Activated CD8-positive, alpha-beta T cell treated with anti-CD3 and anti-CD28 coated beads for 36 hours (primary cell): Measurements from ENCODE around the gene ARHGEF40. TPM values are rescaled to one million over a fixed set of nuclear protein-coding genes. Genes with fewer than 3 reads are reported as not detected.

Experiments
- ATAC-seq: fragments of 200-7000 bp; cut with Tn5 transposase; one replicate; pipeline ENCODE4 v1.10.0; 2021; ENCODE audit warnings: mild to moderate bottlenecking, moderate library complexity
- CTCF ChIA-PET: fragments of 350-600 bp; sonication (Branson Sonifier 250); formaldehyde crosslinking; loops from one replicate; lab custom pipeline; 2021; ENCODE audit warnings: antibody characterized with exemption; lab: Charles Lee
- POLR2A ChIA-PET: fragments of 350-600 bp; sonication (Branson Sonifier 250); formaldehyde crosslinking; loops from one replicate; lab custom pipeline; 2021; ENCODE audit warnings: antibody characterized with exemption; lab: Charles Lee
- DNase-seq: peaks from one replicate; pipeline ENCODE4 v3.0.0-alpha.2; 2020
- H3K27ac Mint-ChIP-seq: one replicate; pipeline ENCODE4 v1.8.0; 2021; ENCODE audit warnings: mild to moderate bottlenecking, mixed read lengths
- H3K27me3 Mint-ChIP-seq: one replicate; pipeline ENCODE4 v1.8.0; 2021; ENCODE audit warnings: mixed read lengths
- H3K36me3 Mint-ChIP-seq: one replicate; pipeline ENCODE4 v1.8.0; 2021; ENCODE audit warnings: low read depth, mixed read lengths
- H3K4me1 Mint-ChIP-seq: one replicate; pipeline ENCODE4 v1.8.0; 2021; ENCODE audit warnings: low read depth, mixed read lengths
- H3K4me3 Mint-ChIP-seq: one replicate; pipeline ENCODE4 v1.8.0; 2021; ENCODE audit warnings: mild to moderate bottlenecking, moderate library complexity, mixed read lengths
- H3K9me3 Mint-ChIP-seq: one replicate; pipeline ENCODE4 v1.8.0; 2021; ENCODE audit warnings: mixed read lengths
- intact Hi-C: fragments of 100-400 bp; cut with micrococcal nuclease; formaldehyde crosslinking; loops from one replicate; pipeline ENCODE4 v1.10.0; 2022
- microRNA-seq: library from miRNA; unstranded; fragments of <30 nt; microRNA quantifications from one replicate; pipeline ENCODE4 v1.2.0, GENCODE V29; 2022; ENCODE audit warnings: borderline microRNAs expressed, borderline replicate concordance
- total RNA-seq, 2 experiments: library from RNA; stranded (reverse); gene quantifications; one replicate each; pipeline ENCODE4 v1.2.3, GENCODE V29; 2021
- TF ChIP-seq, protein P1 (sequence below): fragments of 200-600 bp; IDR thresholded peaks from one replicate; pipeline ENCODE4 v1.8.0; 2022; ENCODE audit warnings: antibody characterized with exemption, mild to moderate bottlenecking

Gene ARHGEF40
- total RNA-seq, 2 experiments from 2014 or later: 0.18 to 0.23 TPM

DNA sequence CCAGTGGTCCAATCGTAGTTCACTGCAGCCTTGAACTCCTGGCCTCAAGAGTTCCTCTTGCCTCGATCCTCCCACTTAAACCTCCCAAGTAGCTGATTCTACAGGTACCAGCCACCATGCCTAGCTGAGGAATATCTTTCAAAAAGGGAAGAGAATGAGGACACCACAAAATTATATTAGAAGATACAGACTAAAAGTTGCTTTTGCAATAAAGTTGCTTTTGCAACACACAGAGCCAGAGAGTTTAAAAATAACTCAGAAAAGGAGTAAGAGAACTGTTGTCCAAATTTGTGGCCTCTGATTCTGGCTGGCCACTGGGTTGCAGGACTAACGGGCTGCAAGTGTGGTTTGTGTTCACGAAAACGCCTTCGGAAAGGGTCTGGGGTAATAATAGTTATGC lies 50.6 kb downstream of the ARHGEF40 start:
- H3K27ac Mint-ChIP-seq: no peak overlapping the region
- H3K27me3 Mint-ChIP-seq: peaks cover 17% of the 10 kb centered on the region
- no peaks in the 10 kb centered on the region for H3K36me3 Mint-ChIP-seq
- no peaks in the 10 kb centered on the region for H3K4me1 Mint-ChIP-seq
- CTCF ChIA-PET: interaction anchor here (1.2 kb wide), 1 partner anchor 362 kb away, joined by 4 read pairs; no protein-coding TSS in a partner anchor
- intact Hi-C loops: no loop called here
- ATAC-seq (no peak), DNase-seq (no peak)
- no peaks in the 10 kb centered on the region for H3K9me3 Mint-ChIP-seq
- POLR2A ChIA-PET: no interaction called here
- TF ChIP-seq, protein P1, sequence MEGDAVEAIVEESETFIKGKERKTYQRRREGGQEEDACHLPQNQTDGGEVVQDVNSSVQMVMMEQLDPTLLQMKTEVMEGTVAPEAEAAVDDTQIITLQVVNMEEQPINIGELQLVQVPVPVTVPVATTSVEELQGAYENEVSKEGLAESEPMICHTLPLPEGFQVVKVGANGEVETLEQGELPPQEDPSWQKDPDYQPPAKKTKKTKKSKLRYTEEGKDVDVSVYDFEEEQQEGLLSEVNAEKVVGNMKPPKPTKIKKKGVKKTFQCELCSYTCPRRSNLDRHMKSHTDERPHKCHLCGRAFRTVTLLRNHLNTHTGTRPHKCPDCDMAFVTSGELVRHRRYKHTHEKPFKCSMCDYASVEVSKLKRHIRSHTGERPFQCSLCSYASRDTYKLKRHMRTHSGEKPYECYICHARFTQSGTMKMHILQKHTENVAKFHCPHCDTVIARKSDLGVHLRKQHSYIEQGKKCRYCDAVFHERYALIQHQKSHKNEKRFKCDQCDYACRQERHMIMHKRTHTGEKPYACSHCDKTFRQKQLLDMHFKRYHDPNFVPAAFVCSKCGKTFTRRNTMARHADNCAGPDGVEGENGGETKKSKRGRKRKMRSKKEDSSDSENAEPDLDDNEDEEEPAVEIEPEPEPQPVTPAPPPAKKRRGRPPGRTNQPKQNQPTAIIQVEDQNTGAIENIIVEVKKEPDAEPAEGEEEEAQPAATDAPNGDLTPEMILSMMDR: no peak
- H3K4me3 Mint-ChIP-seq: no peak overlapping the region

DNA sequence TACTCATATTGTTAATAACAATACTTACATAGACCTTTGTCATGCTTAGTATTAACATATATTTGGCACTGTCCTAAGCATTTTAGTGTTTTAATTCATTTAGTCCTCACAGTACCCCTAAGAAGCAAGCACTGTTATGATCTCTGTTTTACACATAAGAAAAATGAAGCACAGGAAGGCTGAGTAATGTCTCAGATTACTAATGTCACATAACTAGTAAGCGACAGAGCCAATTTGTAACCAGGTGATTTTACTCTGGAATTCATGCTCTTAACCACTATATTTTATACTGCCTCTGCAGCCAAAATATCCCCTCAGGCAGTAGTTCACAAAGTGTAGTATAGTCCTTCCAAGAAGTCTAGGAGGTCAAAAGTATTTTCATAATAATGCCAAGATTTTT lies 51.0 kb downstream of the ARHGEF40 start:
- ChIA-PET CTCF (interaction anchor here (1.8 kb wide), 1 partner anchor 107 kb away, joined by 7 read pairs; no protein-coding TSS in a partner anchor), POLR2A (no interaction called here)
- ATAC-seq: no peak
- intact Hi-C loops: no loop called here
- no peaks in the 10 kb centered on the region for H3K36me3 Mint-ChIP-seq
- TF ChIP-seq, protein P1: no peak
- no peak for DNase-seq
- H3K27me3 Mint-ChIP-seq: peaks cover 18% of the 10 kb centered on the region
- no peaks in the 10 kb centered on the region for H3K4me1 Mint-ChIP-seq
- no peaks in the 10 kb centered on the region for H3K9me3 Mint-ChIP-seq
- no peak overlapping the region for H3K27ac Mint-ChIP-seq
- H3K4me3 Mint-ChIP-seq: no peak overlapping the region

DNA sequence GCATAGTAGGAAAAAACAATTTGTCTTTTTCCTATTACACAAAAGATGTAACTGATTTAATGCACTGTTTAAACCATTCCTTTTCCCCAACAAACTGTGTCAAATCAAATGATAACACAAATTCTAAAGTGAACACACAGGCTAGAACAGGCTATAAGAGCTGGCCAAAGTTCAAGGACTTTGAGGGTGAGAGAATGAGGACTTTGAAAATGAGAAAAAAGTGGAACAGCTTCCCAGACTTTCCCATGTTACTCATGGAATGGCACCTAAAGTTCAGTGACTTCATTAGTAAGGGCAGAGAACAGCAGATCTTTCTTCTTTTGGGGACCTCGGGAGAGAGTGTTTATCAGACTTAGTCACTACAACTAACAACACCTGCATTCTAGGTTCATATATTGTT lies 53.3 kb downstream of the ARHGEF40 start:
- intact Hi-C loops: no loop called here
- Mint-ChIP-seq H3K27me3 (peaks cover 28% of the 10 kb centered on the region), H3K4me1 (no peaks in the 10 kb centered on the region), H3K27ac (no peak overlapping the region), H3K9me3 (no peaks in the 10 kb centered on the region), H3K4me3 (no peak overlapping the region), H3K36me3 (no peaks in the 10 kb centered on the region)
- TF ChIP-seq, protein P1: no peak
- DNase-seq (no peak), ATAC-seq (no peak)
- ChIA-PET CTCF (interaction anchor here (0.7 to 3.4 kb wide), 7 partner anchors 14 to 152 kb away, joined by 3 to 25 read pairs (median 6); no protein-coding TSS in a partner anchor), POLR2A (interaction anchor here (1.2 kb wide), 1 partner anchor 10 kb away, joined by 3 read pairs; no protein-coding TSS in a partner anchor)

DNA sequence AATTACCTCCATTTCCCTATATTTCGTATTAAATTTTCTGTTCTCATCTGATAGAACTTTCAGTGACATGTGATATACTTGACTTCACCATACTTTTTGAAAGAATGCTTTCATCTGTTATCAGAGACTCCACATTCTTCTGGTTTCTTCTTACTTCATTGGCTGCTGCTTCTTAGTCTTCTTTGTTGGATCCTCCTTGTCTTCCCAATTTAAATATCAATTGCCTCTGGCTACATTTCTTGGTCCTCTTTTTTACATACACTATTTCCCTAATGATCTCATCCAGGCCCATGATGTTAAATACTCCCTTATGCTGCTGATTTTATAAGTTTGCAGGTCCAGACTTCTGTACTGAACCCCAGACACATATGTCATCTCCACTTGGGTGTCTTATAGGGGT lies 63.8 kb downstream of the ARHGEF40 start:
- ATAC-seq: no peak
- CTCF ChIA-PET: no interaction called here
- no peaks in the 10 kb centered on the region for H3K27me3 Mint-ChIP-seq

DNA sequence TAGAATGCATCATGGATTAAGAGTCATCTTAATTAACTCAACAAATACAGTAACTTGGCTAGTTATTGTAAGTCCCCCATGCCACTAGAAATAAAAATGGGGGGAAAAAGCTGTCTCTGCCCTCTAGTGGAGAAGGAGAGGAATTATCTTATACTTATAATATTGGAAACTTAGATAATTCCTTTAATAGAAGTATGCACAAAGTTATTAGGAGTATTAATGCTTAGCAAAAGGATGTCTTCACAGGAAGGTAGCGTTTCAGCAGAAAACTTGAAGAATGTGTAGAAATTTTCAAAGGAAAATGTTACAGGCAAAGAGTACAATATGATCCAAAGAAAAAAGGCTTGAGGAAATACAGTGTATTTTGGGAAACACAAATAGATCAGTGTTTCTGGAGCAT lies 65.9 kb downstream of the ARHGEF40 start:
- ChIA-PET POLR2A (interaction anchor here (0.6 kb wide), 1 partner anchor 454 kb away, joined by 3 read pairs; no protein-coding TSS in a partner anchor), CTCF (interaction anchor here (0.7 to 4.8 kb wide), 18 partner anchors 9 to 139 kb away, joined by 3 to 25 read pairs (median 4); no protein-coding TSS in a partner anchor)
- H3K27me3 Mint-ChIP-seq: no peaks in the 10 kb centered on the region
- TF ChIP-seq, protein P1: peak; percentile 85
- intact Hi-C loops: no loop called here
- H3K27ac Mint-ChIP-seq: no peak overlapping the region
- H3K9me3 Mint-ChIP-seq: no peaks in the 10 kb centered on the region
- no peak overlapping the region for H3K4me3 Mint-ChIP-seq
- no peaks in the 10 kb centered on the region for H3K36me3 Mint-ChIP-seq
- no peak for ATAC-seq
- no peaks in the 10 kb centered on the region for H3K4me1 Mint-ChIP-seq
- DNase-seq: no peak

More for the DNA sequence above, 63.8 kb downstream of the ARHGEF40 start:
- no peaks in the 10 kb centered on the region for H3K9me3 Mint-ChIP-seq
- no peaks in the 10 kb centered on the region for H3K4me1 Mint-ChIP-seq
- no peak overlapping the region for H3K4me3 Mint-ChIP-seq
- H3K36me3 Mint-ChIP-seq: no peaks in the 10 kb centered on the region
- no peak overlapping the region for H3K27ac Mint-ChIP-seq
- POLR2A ChIA-PET: no interaction called here
- intact Hi-C loops: no loop called here
- no peak for DNase-seq
- TF ChIP-seq, protein P1: no peak

Small RNA genes lying within 50 kb of the gene (microRNA-seq; reads per million reads assigned to microRNA genes)
- gene MIR6717: not detected

Other genes with a start within 250 kb of the ARHGEF40 start
- gene RNASE3, start 178.9 kb upstream of the ARHGEF40 start, total RNA-seq: not detected
- gene RNASE2, start 114.8 kb upstream of the ARHGEF40 start, total RNA-seq: not detected
- gene METTL17, start 80.3 kb upstream of the ARHGEF40 start, total RNA-seq: 10 to 100 TPM; 88.4 to 92.0 TPM
- not detected for gene SLC39A2, start 71.0 kb upstream of the ARHGEF40 start, total RNA-seq
- gene NDRG2, start 45.2 kb upstream of the ARHGEF40 start, total RNA-seq: 1 to 10 TPM; 4.3 to 5.3 TPM
- gene TPPP2, start 40.1 kb upstream of the ARHGEF40 start, total RNA-seq: not detected
- not detected for gene RNASE13, start 35.5 kb upstream of the ARHGEF40 start, total RNA-seq
- not detected for gene RNASE7, start 27.9 kb upstream of the ARHGEF40 start, total RNA-seq
- not detected for gene RNASE8, start 12.5 kb upstream of the ARHGEF40 start, total RNA-seq
- 1 to 10 TPM; 7.2 to 8.2 TPM for gene ZNF219, start 28.4 kb downstream of the ARHGEF40 start, total RNA-seq
- not detected for gene TMEM253, start 30.8 kb downstream of the ARHGEF40 start, total RNA-seq
- gene OR5AU1, start 85.8 kb downstream of the ARHGEF40 start, total RNA-seq: under 1 TPM in 1 of 2 experiments, not detected in 1; 0.07 TPM
- gene HNRNPC, start 199.1 kb downstream of the ARHGEF40 start, total RNA-seq: 1,000 to 10,000 TPM; 1,078 to 1,115 TPM
- gene RPGRIP1, start 209.8 kb downstream of the ARHGEF40 start, total RNA-seq: not detected